ENCODE measurements around the gene TRAIP. TPM values are rescaled to one million over a fixed set of nuclear protein-coding genes. Genes with fewer than 3 reads are reported as not detected.

TRAIP gene
- total and polyA plus RNA-seq, 2 experiments from 2014 or later: 2.5 to 6.6 TPM

DNA sequence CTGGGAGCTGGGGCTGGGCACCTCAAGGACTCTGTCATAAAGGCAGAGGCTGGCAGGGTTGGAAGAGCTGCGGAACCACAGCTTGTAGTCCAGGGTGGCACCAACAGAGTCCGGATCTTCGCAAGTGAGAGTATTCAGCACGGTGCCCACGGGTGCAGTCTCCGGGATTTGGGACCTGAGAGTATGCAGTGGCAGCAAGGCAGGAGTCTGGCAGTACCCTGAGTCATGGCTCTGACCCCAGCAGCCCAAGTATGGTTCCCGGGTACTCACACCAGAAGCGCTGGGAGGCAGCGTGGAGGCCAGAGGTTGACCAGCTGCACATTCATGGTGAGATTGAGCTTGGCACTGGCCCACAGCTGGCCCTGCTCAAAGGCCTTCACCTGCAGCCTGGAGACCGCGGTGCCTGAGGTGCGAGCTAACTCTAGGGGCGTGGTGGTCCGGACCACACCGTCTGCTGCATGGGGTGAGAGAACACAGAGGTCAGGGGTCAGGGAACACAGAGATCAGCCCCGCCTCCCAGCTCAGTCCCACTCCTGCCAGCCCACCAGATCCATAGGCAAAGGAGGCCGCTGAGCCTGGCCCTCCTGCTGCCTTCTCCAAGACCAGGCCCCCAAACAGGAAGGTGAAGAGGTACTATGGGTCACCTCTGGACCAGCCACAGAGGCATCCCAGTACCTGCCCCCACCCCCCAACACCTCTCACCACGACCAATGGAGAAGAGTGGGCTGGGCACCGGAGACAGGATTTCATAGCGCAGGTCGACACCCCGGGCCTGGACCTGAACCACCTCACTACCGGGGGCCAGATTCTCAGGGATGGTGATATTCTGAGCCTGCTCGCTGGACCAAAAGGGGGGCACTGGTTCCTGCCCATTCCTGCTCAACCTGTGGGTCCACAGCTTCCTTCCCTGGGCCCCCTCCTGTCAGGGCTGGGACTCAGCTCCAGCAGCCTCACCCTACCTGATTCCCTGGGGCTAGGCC is 61.1 kb downstream of the TRAIP start:
- no peak for TF ChIP-seq EZH2phosphoT487 (IDR thresholded peaks at IDR 0.05; ENCODE audit: low read depth, severe bottlenecking, unreplicated experiment)
- TF ChIP-seq, protein P1, sequence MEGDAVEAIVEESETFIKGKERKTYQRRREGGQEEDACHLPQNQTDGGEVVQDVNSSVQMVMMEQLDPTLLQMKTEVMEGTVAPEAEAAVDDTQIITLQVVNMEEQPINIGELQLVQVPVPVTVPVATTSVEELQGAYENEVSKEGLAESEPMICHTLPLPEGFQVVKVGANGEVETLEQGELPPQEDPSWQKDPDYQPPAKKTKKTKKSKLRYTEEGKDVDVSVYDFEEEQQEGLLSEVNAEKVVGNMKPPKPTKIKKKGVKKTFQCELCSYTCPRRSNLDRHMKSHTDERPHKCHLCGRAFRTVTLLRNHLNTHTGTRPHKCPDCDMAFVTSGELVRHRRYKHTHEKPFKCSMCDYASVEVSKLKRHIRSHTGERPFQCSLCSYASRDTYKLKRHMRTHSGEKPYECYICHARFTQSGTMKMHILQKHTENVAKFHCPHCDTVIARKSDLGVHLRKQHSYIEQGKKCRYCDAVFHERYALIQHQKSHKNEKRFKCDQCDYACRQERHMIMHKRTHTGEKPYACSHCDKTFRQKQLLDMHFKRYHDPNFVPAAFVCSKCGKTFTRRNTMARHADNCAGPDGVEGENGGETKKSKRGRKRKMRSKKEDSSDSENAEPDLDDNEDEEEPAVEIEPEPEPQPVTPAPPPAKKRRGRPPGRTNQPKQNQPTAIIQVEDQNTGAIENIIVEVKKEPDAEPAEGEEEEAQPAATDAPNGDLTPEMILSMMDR (IDR thresholded peaks at IDR 0.05; ENCODE audit: poor library complexity): no peak
- no peak for TF ChIP-seq EZH2 (IDR thresholded peaks at IDR 0.05; ENCODE audit: borderline replicate concordance)
- H3K27me3 ChIP-seq: no peaks in the 10 kb centered on the region
- no peaks in the 10 kb centered on the region for H3K9me2 ChIP-seq (replicated peaks; ENCODE audit: insufficient read depth)
- H4K20me1 ChIP-seq (ENCODE audit: insufficient read depth, poor library complexity, severe bottlenecking): no peaks in the 10 kb centered on the region
- no peaks in the 10 kb centered on the region for H3K79me2 ChIP-seq
- no peak overlapping the region for H2AFZ ChIP-seq
- no peaks in the 10 kb centered on the region for H3K4me1 ChIP-seq (ENCODE audit: insufficient read depth)
- no peak for DNase-seq (ENCODE audit: low spot score)
- no peaks in the 10 kb centered on the region for H3K36me3 ChIP-seq (replicated peaks; ENCODE audit: insufficient read depth, low read depth)
- H3K4me3 ChIP-seq: no peak overlapping the region
- no peak overlapping the region for H3K4me2 ChIP-seq
- H3K9me3 ChIP-seq (ENCODE audit: low read depth): no peaks in the 10 kb centered on the region
- no peak overlapping the region for H3K27ac ChIP-seq
- 90% methylated on average over 24 of the region's 24 CpGs for WGBS (ENCODE audit: low lambda C conversion rate, missing lambda C conversion rate)

DNA sequence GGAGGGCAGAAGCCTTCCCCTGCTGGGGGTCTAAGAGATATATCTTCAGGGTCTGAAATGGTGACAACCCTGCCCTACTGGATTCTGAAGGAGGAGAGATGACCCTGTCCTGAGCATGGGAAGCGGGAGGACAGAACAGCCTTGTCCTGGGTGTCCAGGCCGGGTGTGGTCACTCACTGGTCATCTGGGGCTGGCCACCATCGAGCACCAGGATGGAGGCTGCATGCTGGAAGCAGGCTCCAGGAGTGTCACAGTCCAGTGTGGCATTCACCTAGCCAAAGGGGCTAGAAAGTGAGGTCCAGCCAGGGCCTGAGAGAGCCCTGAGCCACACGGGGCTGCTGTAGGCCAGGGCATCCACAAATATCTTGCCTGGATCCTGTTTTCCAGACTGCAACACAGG is 61.9 kb downstream of the TRAIP start:
- H3K79me2 ChIP-seq: no peaks in the 10 kb centered on the region
- no peaks in the 10 kb centered on the region for H3K27me3 ChIP-seq
- no peaks in the 10 kb centered on the region for H4K20me1 ChIP-seq (ENCODE audit: insufficient read depth, poor library complexity, severe bottlenecking)
- H3K4me1 ChIP-seq (ENCODE audit: insufficient read depth): no peaks in the 10 kb centered on the region
- 84% methylated on average over 4 of the region's 4 CpGs for WGBS (ENCODE audit: low lambda C conversion rate, missing lambda C conversion rate)
- no peaks in the 10 kb centered on the region for H3K36me3 ChIP-seq (replicated peaks; ENCODE audit: insufficient read depth, low read depth)
- H3K27ac ChIP-seq: no peak overlapping the region
- DNase-seq (ENCODE audit: low spot score): no peak
- no peaks in the 10 kb centered on the region for H3K9me2 ChIP-seq (replicated peaks; ENCODE audit: insufficient read depth)
- no peak overlapping the region for H3K4me2 ChIP-seq
- no peak overlapping the region for H3K4me3 ChIP-seq
- no peak for TF ChIP-seq EZH2phosphoT487 (IDR thresholded peaks at IDR 0.05; ENCODE audit: low read depth, severe bottlenecking, unreplicated experiment)
- no peak for TF ChIP-seq EZH2 (IDR thresholded peaks at IDR 0.05; ENCODE audit: borderline replicate concordance)
- TF ChIP-seq, protein P1 (IDR thresholded peaks at IDR 0.05; ENCODE audit: poor library complexity): no peak
- no peak overlapping the region for H2AFZ ChIP-seq
- H3K9me3 ChIP-seq (ENCODE audit: low read depth): no peaks in the 10 kb centered on the region

DNA sequence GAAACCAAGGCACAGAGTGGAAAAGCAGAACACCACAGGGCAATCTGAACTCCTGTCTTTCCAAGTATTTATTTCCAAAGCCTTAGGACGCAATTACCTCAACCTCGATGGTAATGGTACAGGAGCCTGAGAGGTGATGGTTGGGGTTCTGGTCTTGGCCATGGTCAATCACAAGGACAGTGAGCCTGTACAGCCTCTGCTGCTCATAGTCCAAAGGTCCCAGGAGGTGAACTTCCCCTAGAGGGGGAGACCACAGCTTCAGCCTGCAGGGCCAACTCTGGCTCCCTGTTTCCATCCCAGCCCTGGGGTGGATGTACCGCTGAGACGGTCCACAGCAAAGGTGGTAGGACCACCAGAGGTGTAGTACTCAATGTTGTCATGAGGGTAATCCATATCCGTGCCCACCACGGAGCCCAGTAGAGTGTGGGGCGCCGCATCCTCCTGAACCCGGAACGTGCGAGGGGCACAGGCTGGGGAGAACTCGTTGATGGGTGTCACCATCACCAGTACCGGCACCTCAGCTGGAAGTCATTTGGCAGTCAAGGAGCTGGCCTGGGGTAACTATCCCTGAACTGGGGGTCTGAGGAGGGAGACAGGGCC is 62.8 kb downstream of the TRAIP start:
- Histone ChIP-seq H3K4me1 (ENCODE audit: insufficient read depth) (no peaks in the 10 kb centered on the region), H2AFZ (no peak overlapping the region), H3K9me2 (replicated peaks; ENCODE audit: insufficient read depth) (no peaks in the 10 kb centered on the region), H3K36me3 (replicated peaks; ENCODE audit: insufficient read depth, low read depth) (no peaks in the 10 kb centered on the region), H3K27ac (no peak overlapping the region), H3K4me3 (no peak overlapping the region), H3K9me3 (ENCODE audit: low read depth) (no peaks in the 10 kb centered on the region), H3K27me3 (no peaks in the 10 kb centered on the region), H3K79me2 (no peaks in the 10 kb centered on the region), H4K20me1 (ENCODE audit: insufficient read depth, poor library complexity, severe bottlenecking) (no peaks in the 10 kb centered on the region), H3K4me2 (no peak overlapping the region)
- WGBS (ENCODE audit: low lambda C conversion rate, missing lambda C conversion rate): 93% methylated on average over 13 of the region's 13 CpGs
- TF ChIP-seq EZH2phosphoT487 (IDR thresholded peaks at IDR 0.05; ENCODE audit: low read depth, severe bottlenecking, unreplicated experiment) (no peak), EZH2 (IDR thresholded peaks at IDR 0.05; ENCODE audit: borderline replicate concordance) (no peak)
- TF ChIP-seq, protein P1 (IDR thresholded peaks at IDR 0.05; ENCODE audit: poor library complexity): no peak
- DNase-seq (ENCODE audit: low spot score): no peak
